Kidney epithelial cell (primary cell): ENCODE measurements around the gene JAKMIP2. TPM values are rescaled to one million over a fixed set of nuclear protein-coding genes. Genes with fewer than 3 reads are reported as not detected.

Experiments used
- DNase-seq: peaks from one replicate; pipeline ENCODE4 v3.0.0-alpha.2; 2010; ENCODE audit warnings: low read depth
- H3K27me3 ChIP-seq: 2 replicates; pipeline ENCODE4 v1.6.0; 2011; ENCODE audit warnings: low read length; ENCODE audit not compliant: control insufficient read depth, insufficient read depth
- H3K36me3 ChIP-seq: 2 replicates; pipeline ENCODE4 v1.5.1; 2011; ENCODE audit warnings: low read length; ENCODE audit not compliant: control insufficient read depth, insufficient read depth
- H3K4me3 ChIP-seq: 2 replicates; pipeline ENCODE4 v1.5.1; 2011; ENCODE audit warnings: low read depth, mild to moderate bottlenecking, control low read depth, low read length
- CTCF ChIP-seq: IDR thresholded peaks from 2 replicates; pipeline ENCODE4 v1.5.1; 2011; ENCODE audit warnings: mild to moderate bottlenecking, moderate library complexity, low read length, control low read depth, inconsistent platforms; ENCODE audit not compliant: insufficient read depth, poor library complexity, severe bottlenecking
- total RNA-seq: library from RNA; depleted of rRNA; stranded (reverse); fragments of >200 nt; gene quantifications from 2 replicates; pipeline ENCODE4 v1.2.3, GENCODE V29; 2015

The JAKMIP2 gene
- total RNA-seq, 1 donor from 2014 or later, result 0.42 TPM

GRCh38 chr5:147613359-147613758, 169.2 kb downstream of the JAKMIP2 start:
- Histone ChIP-seq H3K27me3 (no peaks in the 10 kb centered on the region), H3K36me3 (no peaks in the 10 kb centered on the region), H3K4me3 (no peak overlapping the region)
- DNase-seq, result no peak
- TF ChIP-seq CTCF, result no peak

- no peaks in the 10 kb centered on the region for H3K27me3 ChIP-seq
- no peak for TF ChIP-seq CTCF
Measured at GRCh38 chr5:147611483-147611882, 171.0 kb downstream of the JAKMIP2 start.

GRCh38 chr5:147610798-147611197, 171.7 kb downstream of the JAKMIP2 start:
- no peak for DNase-seq
- no peak for TF ChIP-seq CTCF
- no peaks in the 10 kb centered on the region for H3K36me3 ChIP-seq
- no peak overlapping the region for H3K4me3 ChIP-seq
- H3K27me3 ChIP-seq, result no peaks in the 10 kb centered on the region

More at GRCh38 chr5:147611483-147611882, 171.0 kb downstream of the JAKMIP2 start:
- no peaks in the 10 kb centered on the region for H3K36me3 ChIP-seq
- no peak overlapping the region for H3K4me3 ChIP-seq
- DNase-seq, result no peak

- no peaks in the 10 kb centered on the region for H3K36me3 ChIP-seq
- no peak overlapping the region for H3K4me3 ChIP-seq
- TF ChIP-seq CTCF, result no peak
- DNase-seq, result no peak
- H3K27me3 ChIP-seq, result no peaks in the 10 kb centered on the region
Measured at GRCh38 chr5:147601652-147602051, 180.9 kb downstream of the JAKMIP2 start.

GRCh38 chr5:147591120-147591519, 191.4 kb downstream of the JAKMIP2 start:
- no peak for TF ChIP-seq CTCF
- H3K4me3 ChIP-seq, result no peak overlapping the region
- no peaks in the 10 kb centered on the region for H3K36me3 ChIP-seq
- no peaks in the 10 kb centered on the region for H3K27me3 ChIP-seq
- no peak for DNase-seq

- no peaks in the 10 kb centered on the region for H3K27me3 ChIP-seq
- no peak overlapping the region for H3K4me3 ChIP-seq
- no peak for TF ChIP-seq CTCF
- H3K36me3 ChIP-seq, result no peaks in the 10 kb centered on the region
- DNase-seq, result no peak
Measured at GRCh38 chr5:147590096-147590495, 192.4 kb downstream of the JAKMIP2 start.
